ENCODE data around the gene PDHB.

The PDHB gene

DNA sequence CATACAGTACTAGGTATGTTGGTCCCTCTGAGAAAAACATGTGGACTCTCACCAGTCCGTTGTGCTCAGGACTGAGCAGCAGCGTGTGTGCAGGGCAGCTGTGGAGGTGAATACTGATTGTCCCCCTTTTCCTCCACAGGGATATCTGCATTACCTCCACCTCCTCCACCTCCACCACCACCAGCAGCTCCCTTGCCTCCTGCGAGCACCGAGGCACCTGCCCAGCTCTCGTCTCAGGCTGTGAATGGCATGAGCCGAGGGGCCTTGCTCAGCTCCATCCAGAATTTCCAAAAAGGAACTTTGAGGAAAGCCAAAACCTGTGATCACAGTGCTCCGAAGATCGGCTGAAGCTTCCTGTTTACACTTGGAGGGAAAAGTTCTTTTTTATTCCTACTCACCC is 9.0 kb downstream of the PDHB start:
- H3K27ac ChIP-seq = no peak overlapping the region

DNA sequence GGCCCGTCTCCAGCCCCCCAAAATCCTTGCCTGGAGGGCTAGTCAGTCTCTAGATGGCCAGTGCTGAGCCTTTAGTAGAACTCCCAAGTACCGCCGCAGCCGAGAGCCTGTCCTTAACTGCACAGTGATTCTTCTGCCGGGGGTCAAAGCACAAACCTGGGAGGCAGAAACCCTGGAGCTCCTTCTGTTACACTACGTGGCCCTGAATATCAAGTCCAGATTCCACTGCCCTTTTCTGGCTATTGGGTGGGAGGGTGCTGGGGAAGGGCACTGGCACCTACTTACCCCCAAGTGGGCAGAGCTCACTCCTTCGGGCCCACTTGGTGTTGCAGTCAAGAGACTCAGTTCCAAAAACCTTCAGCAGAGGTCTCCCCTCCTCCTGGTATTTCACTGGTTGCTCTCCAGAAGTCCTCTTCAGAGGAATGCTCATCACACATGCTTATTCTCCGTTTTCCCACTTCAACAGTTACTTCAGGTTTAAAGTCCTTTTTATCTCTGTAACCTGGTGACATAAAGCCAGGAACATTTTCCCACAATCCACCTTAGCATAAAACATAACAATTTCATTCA is 10.8 kb downstream of the PDHB start:
- TF ChIP-seq, protein P1, sequence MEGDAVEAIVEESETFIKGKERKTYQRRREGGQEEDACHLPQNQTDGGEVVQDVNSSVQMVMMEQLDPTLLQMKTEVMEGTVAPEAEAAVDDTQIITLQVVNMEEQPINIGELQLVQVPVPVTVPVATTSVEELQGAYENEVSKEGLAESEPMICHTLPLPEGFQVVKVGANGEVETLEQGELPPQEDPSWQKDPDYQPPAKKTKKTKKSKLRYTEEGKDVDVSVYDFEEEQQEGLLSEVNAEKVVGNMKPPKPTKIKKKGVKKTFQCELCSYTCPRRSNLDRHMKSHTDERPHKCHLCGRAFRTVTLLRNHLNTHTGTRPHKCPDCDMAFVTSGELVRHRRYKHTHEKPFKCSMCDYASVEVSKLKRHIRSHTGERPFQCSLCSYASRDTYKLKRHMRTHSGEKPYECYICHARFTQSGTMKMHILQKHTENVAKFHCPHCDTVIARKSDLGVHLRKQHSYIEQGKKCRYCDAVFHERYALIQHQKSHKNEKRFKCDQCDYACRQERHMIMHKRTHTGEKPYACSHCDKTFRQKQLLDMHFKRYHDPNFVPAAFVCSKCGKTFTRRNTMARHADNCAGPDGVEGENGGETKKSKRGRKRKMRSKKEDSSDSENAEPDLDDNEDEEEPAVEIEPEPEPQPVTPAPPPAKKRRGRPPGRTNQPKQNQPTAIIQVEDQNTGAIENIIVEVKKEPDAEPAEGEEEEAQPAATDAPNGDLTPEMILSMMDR (IDR thresholded peaks at IDR 0.05) = no peak
- TF ChIP-seq ZFX (IDR thresholded peaks at IDR 0.05; ENCODE audit: borderline replicate concordance) = no peak
- H3K27ac ChIP-seq = no peak overlapping the region

More for the DNA sequence above, 9.0 kb downstream of the PDHB start:
- TF ChIP-seq, protein P1 (IDR thresholded peaks at IDR 0.05) = no peak
- TF ChIP-seq ZFX (IDR thresholded peaks at IDR 0.05; ENCODE audit: borderline replicate concordance) = no peak

DNA sequence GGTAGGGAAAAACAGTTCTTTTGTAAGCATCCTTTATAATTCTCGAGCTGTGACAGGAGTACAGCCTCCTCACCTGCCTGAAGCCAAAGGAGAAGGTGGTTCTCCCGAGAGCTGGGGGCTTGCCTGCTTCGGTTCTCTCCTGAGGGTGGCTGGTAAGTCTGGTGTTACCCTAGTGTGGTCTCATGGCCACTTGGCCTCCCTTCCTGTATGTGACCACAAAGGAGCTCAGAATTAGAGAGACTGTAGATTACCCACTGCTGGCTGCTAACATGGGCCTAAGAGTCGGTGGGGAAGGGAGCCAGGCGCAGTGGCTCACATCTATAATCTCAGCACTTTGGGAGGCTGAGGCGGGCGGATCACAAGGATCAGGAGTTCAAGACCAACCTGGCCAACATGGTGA is 12.6 kb downstream of the PDHB start:
- no peak overlapping the region for H3K27ac ChIP-seq
- no peak for TF ChIP-seq ZFX (IDR thresholded peaks at IDR 0.05; ENCODE audit: borderline replicate concordance)
- TF ChIP-seq, protein P1 (IDR thresholded peaks at IDR 0.05) = no peak

DNA sequence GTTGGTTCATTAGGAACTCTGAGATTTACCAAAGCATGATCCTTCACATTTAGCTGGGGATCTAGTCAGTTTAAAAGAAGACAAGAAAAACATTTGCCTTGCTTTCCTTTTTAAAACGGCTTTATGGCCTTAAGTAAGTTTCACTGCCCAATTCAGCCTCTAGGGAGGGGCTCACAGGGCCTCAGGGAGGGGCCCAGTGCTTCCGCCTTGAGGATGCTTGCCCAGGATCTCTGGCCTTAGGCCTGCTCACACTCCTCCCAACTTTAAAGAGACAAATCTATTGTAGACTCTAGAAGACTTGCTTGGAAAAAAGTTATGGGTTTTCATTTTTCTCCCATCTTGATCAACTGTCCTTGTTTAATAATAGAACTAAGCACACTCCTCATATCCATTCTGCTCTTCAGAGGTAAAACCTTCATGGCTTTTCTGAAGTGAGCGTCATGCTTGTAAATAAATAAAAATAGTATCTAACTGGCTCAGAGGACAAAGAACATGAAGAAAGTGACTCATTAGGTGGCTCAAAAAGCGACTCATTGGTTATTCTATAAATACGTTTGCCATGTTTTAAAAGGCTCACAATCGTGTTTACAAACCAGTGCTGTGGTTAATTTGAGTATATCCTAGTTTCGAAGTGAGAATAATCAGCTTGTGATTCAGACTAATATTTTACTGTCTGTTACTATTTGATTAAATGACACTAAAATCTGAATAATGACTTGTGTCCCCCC is 13.7 kb downstream of the PDHB start:
- no peak for TF ChIP-seq ZFX (IDR thresholded peaks at IDR 0.05; ENCODE audit: borderline replicate concordance)
- TF ChIP-seq, protein P1 (IDR thresholded peaks at IDR 0.05) = no peak
- peak overlapping the region; percentile 6; the same call in 1 of the 2 replicates for H3K27ac ChIP-seq

DNA sequence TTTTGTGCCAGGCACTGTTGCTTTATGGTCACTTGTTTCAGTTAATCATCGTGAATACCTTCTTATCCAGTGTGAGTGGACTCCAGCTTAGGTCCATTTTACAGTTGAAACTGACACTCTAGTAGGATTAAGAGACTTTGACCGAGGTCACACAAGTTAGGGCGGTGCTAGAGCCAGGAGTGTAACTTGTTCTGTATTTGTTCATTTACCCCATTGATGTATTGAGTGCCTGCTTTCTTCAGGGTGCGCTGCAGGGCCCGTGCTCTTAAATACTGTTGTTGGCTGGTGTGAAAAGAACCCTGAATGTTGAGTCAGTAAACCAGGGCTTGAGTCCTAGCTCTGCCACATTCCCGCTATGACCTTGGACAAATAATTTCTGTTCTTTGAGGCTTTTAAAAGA is 15.4 kb downstream of the PDHB start:
- TF ChIP-seq ZFX (IDR thresholded peaks at IDR 0.05; ENCODE audit: borderline replicate concordance) = no peak
- TF ChIP-seq, protein P1 (IDR thresholded peaks at IDR 0.05) = no peak
- no peak overlapping the region for H3K27ac ChIP-seq

DNA sequence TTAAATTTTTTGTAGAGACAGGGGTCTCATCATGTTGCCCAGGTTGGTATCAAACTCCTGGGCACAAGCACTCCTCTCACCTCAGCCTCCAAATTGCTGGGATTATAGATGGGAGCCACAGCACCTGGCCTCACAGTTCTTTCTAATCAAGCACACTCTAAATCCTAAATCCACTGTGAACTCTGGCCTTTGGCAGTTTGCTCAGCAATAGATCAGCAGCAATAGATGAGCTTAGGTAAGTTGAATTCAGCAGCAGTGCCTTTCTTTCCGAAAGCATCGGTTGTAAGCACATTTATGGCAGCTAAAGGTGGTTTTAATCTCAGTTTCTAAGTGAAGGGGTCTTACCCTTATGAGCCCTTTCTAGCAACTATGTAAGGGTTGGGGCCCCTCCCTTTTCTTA is 16.6 kb downstream of the PDHB start:
- no peak overlapping the region for H3K27ac ChIP-seq
- TF ChIP-seq ZFX (IDR thresholded peaks at IDR 0.05; ENCODE audit: borderline replicate concordance) = no peak
- TF ChIP-seq, protein P1 (IDR thresholded peaks at IDR 0.05) = no peak

DNA sequence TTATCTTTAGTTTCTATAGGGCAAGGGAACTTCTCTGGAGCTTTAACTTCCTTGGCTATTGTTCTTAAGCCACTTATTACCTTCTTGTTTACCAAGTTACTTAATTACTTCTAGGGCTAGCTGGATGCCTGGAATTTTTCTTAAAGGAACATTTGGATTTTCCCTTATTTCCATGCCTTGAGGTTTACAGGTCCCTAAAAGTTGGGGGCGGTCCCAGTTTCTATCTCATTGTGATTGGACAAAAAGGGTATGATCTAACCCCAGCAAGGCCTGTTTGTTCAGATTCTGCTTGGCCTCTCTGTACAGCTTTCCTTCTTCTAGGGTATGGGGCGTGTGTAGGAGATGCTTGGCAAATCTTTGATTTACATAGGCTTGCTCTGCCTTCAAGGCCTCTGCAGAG is 17.4 kb downstream of the PDHB start:
- H3K27ac ChIP-seq = no peak overlapping the region
- TF ChIP-seq, protein P1 (IDR thresholded peaks at IDR 0.05) = no peak
- TF ChIP-seq ZFX (IDR thresholded peaks at IDR 0.05; ENCODE audit: borderline replicate concordance) = no peak
